ENCODE results near the gene CLTCL1. TPM values are rescaled to one million over a fixed set of nuclear protein-coding genes. Genes with fewer than 3 reads are reported as not detected.

Gene CLTCL1
- total and polyA plus RNA-seq, 4 donors: 2.6 to 9.2 (median 4.3) TPM

DNA sequence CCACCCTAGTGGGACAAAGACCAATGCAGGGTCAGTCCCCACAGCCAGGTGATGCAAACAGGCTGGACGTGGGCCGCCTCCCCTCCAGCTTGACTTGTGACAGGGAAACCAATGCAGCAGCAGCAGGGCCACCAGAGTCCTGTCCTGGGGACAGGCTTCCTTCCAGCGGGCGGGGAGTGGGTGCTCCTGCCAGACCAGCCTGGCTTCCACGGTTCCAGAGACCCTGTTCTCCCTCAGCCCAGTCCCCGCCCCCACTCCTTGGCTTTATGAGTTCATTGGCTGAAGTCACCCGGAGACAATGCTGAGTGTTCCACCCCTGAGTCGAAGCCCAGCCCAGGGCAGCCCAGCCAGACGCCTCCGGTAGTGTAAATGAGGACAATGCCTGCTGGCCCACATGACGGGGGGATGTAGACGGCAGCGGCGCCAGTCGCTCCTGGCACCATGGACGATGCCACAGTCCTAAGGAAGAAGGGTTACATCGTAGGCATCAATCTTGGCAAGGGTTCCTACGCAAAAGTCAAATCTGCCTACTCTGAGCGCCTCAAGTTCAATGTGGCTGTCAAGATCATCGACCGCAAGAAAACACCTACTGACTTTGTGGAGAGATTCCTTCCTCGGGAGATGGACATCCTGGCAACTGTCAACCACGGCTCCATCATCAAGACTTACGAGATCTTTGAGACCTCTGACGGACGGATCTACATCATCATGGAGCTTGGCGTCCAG lies 160.4 kb downstream of the CLTCL1 start, which contains the start of gene TSSK2:
Gene TSSK2 (plus strand): TSS at position 350 of the 726 bp plus-strand sequence. CDS start 92 bp downstream, at position 442.
- WGBS, 2 donors: 90 to 95% methylated on average over 27 of the region's 27 CpGs
- H3K27ac ChIP-seq (ENCODE audit: low read depth in 1 of 2, low read length in 1 of 2): no peak within 1 kb of the TSS
- ATAC-seq (ENCODE audit: insufficient read depth, low FRiP score) (no peak), DNase-seq (no peak)
- TF ChIP-seq, protein P1, sequence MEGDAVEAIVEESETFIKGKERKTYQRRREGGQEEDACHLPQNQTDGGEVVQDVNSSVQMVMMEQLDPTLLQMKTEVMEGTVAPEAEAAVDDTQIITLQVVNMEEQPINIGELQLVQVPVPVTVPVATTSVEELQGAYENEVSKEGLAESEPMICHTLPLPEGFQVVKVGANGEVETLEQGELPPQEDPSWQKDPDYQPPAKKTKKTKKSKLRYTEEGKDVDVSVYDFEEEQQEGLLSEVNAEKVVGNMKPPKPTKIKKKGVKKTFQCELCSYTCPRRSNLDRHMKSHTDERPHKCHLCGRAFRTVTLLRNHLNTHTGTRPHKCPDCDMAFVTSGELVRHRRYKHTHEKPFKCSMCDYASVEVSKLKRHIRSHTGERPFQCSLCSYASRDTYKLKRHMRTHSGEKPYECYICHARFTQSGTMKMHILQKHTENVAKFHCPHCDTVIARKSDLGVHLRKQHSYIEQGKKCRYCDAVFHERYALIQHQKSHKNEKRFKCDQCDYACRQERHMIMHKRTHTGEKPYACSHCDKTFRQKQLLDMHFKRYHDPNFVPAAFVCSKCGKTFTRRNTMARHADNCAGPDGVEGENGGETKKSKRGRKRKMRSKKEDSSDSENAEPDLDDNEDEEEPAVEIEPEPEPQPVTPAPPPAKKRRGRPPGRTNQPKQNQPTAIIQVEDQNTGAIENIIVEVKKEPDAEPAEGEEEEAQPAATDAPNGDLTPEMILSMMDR (IDR thresholded peaks at IDR 0.05; ENCODE audit: control extremely low read depth, extremely low read depth): no peak
- H3K4me3 ChIP-seq: no peak within 1 kb of the TSS
- no peaks in the 10 kb centered on the region for H3K9me3 ChIP-seq (ENCODE audit: control insufficient read depth in 4 of 4, insufficient read depth in 3 of 4, low read length in 3 of 4)
- no peaks in the 10 kb centered on the region for H3K4me1 ChIP-seq (ENCODE audit: control insufficient read depth in 5 of 5, insufficient read depth in 5 of 5, low read length in 5 of 5)
- no peak within 1 kb of the TSS for H3K9ac ChIP-seq (ENCODE audit: insufficient read depth in 1 of 2, low read length in 2 of 2)
- H3K36me3 ChIP-seq (ENCODE audit: control insufficient read depth in 4 of 4, insufficient read depth in 4 of 4, low read length in 4 of 4): peaks cover 4 to 33% (median 9%) of the 10 kb centered on the region in 4 donors
- H3K27me3 ChIP-seq (ENCODE audit: control insufficient read depth in 3 of 3, insufficient read depth in 3 of 3, low read length in 2 of 3): no peaks in the 10 kb centered on the region

DNA sequence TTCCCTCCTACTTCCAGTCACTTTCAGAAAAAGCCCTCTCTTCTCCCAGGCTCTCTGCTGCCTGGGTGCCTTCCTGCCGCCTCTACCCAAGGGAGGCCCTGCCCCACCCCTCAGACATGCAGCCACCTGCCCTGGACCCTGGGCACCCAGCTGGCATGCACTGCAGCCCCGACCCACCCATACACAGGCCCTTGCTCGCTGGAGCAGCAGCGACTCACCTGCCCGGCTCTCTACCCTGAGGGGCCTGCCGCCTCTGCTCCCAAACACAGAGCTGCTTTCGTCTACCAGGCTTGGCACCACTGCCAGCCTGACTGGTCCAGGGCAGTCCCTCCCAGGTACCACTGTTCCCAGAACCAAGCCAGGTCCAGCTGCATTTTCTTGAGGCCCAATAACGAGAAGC lies 161.6 kb downstream of the CLTCL1 start:
- 84 to 90% methylated on average over 8 of the region's 8 CpGs for whole genome bisulfite sequencing, 2 donors

More for the DNA sequence above, 161.6 kb downstream of the CLTCL1 start:
- ATAC-seq (ENCODE audit: insufficient read depth, low FRiP score): no peak
- Histone ChIP-seq H3K27me3 (ENCODE audit: control insufficient read depth in 3 of 3, insufficient read depth in 3 of 3, low read length in 2 of 3) (no peaks in the 10 kb centered on the region), H3K27ac (ENCODE audit: low read depth in 1 of 2, low read length in 1 of 2) (no peak overlapping the region), H3K9ac (ENCODE audit: insufficient read depth in 1 of 2, low read length in 2 of 2) (no peak overlapping the region), H3K36me3 (ENCODE audit: control insufficient read depth in 4 of 4, insufficient read depth in 4 of 4, low read length in 4 of 4) (peaks cover 0 to 29% (median 9%) of the 10 kb centered on the region in 4 donors), H3K4me1 (ENCODE audit: control insufficient read depth in 5 of 5, insufficient read depth in 5 of 5, low read length in 5 of 5) (no peaks in the 10 kb centered on the region), H3K4me3 (no peak overlapping the region), H3K9me3 (ENCODE audit: control insufficient read depth in 4 of 4, insufficient read depth in 3 of 4, low read length in 3 of 4) (no peaks in the 10 kb centered on the region)
- no peak for DNase-seq
- TF ChIP-seq, protein P1 (IDR thresholded peaks at IDR 0.05; ENCODE audit: control extremely low read depth, extremely low read depth): no peak

Small RNA genes lying within 50 kb of the gene (small RNA-seq; reads per million reads assigned to genes)
- not detected for gene AC000081.1 (ENCODE audit: low replicate concordance)
- not detected for gene RF00398 (ENCODE audit: low replicate concordance)

Other genes starting within 250 kb of the CLTCL1 start
- 10 to 100 TPM; 57.9 to 77.4 TPM for gene DGCR2, start 169.3 kb downstream of the CLTCL1 start, total RNA-seq
- 10 to 100 TPM; 40.4 to 43.0 TPM for gene DGCR2, start 169.3 kb downstream of the CLTCL1 start, polyA plus RNA-seq
- gene TSSK2, start 160.4 kb downstream of the CLTCL1 start, total RNA-seq: under 1 TPM in 1 of 2 donors, not detected in 1; 0.25 TPM
- gene TSSK2, start 160.4 kb downstream of the CLTCL1 start, polyA plus RNA-seq: under 1 TPM; 0.08 TPM
- 10 to 100 TPM in 1 of 2 donors, 1 to 10 TPM in 1; 7.9 to 15.3 TPM for gene ESS2, start 147.1 kb downstream of the CLTCL1 start, total RNA-seq
- gene ESS2, start 147.1 kb downstream of the CLTCL1 start, polyA plus RNA-seq: 10 to 100 TPM; 12.2 to 19.8 TPM
- gene GSC2, start 141.4 kb downstream of the CLTCL1 start, total RNA-seq: not detected
- gene GSC2, start 141.4 kb downstream of the CLTCL1 start, polyA plus RNA-seq: not detected
- 10 to 100 TPM; 36.3 to 95.8 TPM for gene SLC25A1, start 113.0 kb downstream of the CLTCL1 start, total RNA-seq
- 10 to 100 TPM; 48.1 to 49.1 TPM for gene SLC25A1, start 113.0 kb downstream of the CLTCL1 start, polyA plus RNA-seq
- 10 to 100 TPM; 15.8 to 27.2 TPM for gene HIRA, start 140.0 kb upstream of the CLTCL1 start, total RNA-seq
- gene HIRA, start 140.0 kb upstream of the CLTCL1 start, polyA plus RNA-seq: 10 to 100 TPM in 1 of 2 donors, 1 to 10 TPM in 1; 7.5 to 18.8 TPM
- 10 to 100 TPM; 17.0 to 34.0 TPM for gene MRPL40, start 140.8 kb upstream of the CLTCL1 start, total RNA-seq
- 10 to 100 TPM; 30.5 to 61.4 TPM for gene MRPL40, start 140.8 kb upstream of the CLTCL1 start, polyA plus RNA-seq
- gene C22orf39, start 156.0 kb upstream of the CLTCL1 start, total RNA-seq: 10 to 100 TPM; 24.2 to 32.3 TPM
- gene C22orf39, start 156.0 kb upstream of the CLTCL1 start, polyA plus RNA-seq: 10 to 100 TPM; 24.8 to 39.9 TPM
- gene UFD1, start 187.5 kb upstream of the CLTCL1 start, total RNA-seq: 10 to 100 TPM; 23.1 to 67.7 TPM
- gene UFD1, start 187.5 kb upstream of the CLTCL1 start, polyA plus RNA-seq: 100 to 1,000 TPM in 1 of 2 donors, 10 to 100 TPM in 1; 72.3 to 111 TPM
- gene CDC45, start 188.2 kb upstream of the CLTCL1 start, total RNA-seq: 1 to 10 TPM; 2.1 to 4.0 TPM
- gene CDC45, start 188.2 kb upstream of the CLTCL1 start, polyA plus RNA-seq: 1 to 10 TPM; 2.1 to 6.8 TPM
- gene CLDN5, start 232.7 kb upstream of the CLTCL1 start, total RNA-seq: 100 to 1,000 TPM; 157 to 322 TPM
- gene CLDN5, start 232.7 kb upstream of the CLTCL1 start, polyA plus RNA-seq: 100 to 1,000 TPM; 406 to 548 TPM